ENCODE measurements around the gene TMEM267. TPM values are rescaled to one million over a fixed set of nuclear protein-coding genes. Genes with fewer than 3 reads are reported as not detected.

The TMEM267 gene
- total and polyA plus RNA-seq, 2 of the 8 experiments (the other 6 are each of a cell fraction or from before 2014, with no cell fraction given) = 4.8 to 6.2 TPM

- FAIRE-seq (no peak), DNase-seq (ENCODE audit: low read depth in 1 of 2, low spot score in 2 of 2) (no peak)
- H4K91ac ChIP-seq (replicated peaks; ENCODE audit: insufficient read length, low read length) = no peak overlapping the region
- H2BK120ac ChIP-seq (replicated peaks; ENCODE audit: low read depth, low read length) = no peak overlapping the region
- H3K4me1 ChIP-seq (replicated peaks in 1 of 4; ENCODE audit: control insufficient read depth in 3 of 4, insufficient read depth in 4 of 4, low read length in 3 of 4) = no peaks in the 10 kb centered on the region
- WGBS, 2 experiments (ENCODE audit: extremely low coverage in 1 of 2, insufficient coverage in 1 of 2, insufficient read length in 1 of 2, insufficient replicate concordance in 2 of 2, low coverage in 1 of 2, low lambda C conversion rate in 2 of 2, missing lambda C conversion rate in 1 of 2) = 80% methylated on average over 2 of the region's 2 CpGs; no CpG with 5 or more reads in 1 of the 2 experiments
- no peaks in the 10 kb centered on the region for H3K79me1 ChIP-seq (ENCODE audit: low read depth, low read length)
- H3K9me3 ChIP-seq (ENCODE audit: insufficient read depth in 2 of 2, low read depth in 1 of 2, low read length in 1 of 2) = peaks cover 0 to 2% of the 10 kb centered on the region in 2 experiments; a peak in 1 of 4 replicates
- no peak overlapping the region for H4K8ac ChIP-seq (ENCODE audit: extremely low read depth, insufficient read depth, low read length)
- no peak overlapping the region for H2BK5ac ChIP-seq (ENCODE audit: low read depth, low read length)
- no peak overlapping the region for H3K23ac ChIP-seq (ENCODE audit: insufficient read length)
- no peaks in the 10 kb centered on the region for H3K23me2 ChIP-seq (ENCODE audit: low read depth, low read length)
- no peak overlapping the region for H3K14ac ChIP-seq (ENCODE audit: insufficient read length)
- no peaks in the 10 kb centered on the region for H3K36me3 ChIP-seq (ENCODE audit: control insufficient read depth in 2 of 4, insufficient read depth in 4 of 4, low read length in 3 of 4)
- no peaks in the 10 kb centered on the region for H3K79me2 ChIP-seq (ENCODE audit: control insufficient read depth in 1 of 2, insufficient read depth in 2 of 2, low read length in 2 of 2)
- no peak overlapping the region for H2BK15ac ChIP-seq (ENCODE audit: low read length)
- H3K56ac ChIP-seq (replicated peaks; ENCODE audit: insufficient read length, low read depth, low read length) = no peak overlapping the region
- H3K27ac ChIP-seq (ENCODE audit: low read depth, low read length) = no peak overlapping the region
- TF ChIP-seq GTF2F1 (IDR thresholded peaks at IDR 0.05; ENCODE audit: borderline replicate concordance, low read depth, low read length) = no peak
- no peak for TF ChIP-seq POLR2A (IDR thresholded peaks at IDR 0.05; ENCODE audit: control extremely low read depth in 1 of 2, low read depth in 2 of 2, low read length in 2 of 2)
- TF ChIP-seq USF2 (IDR thresholded peaks at IDR 0.05; ENCODE audit: low read length) = no peak
- TF ChIP-seq, protein P1, sequence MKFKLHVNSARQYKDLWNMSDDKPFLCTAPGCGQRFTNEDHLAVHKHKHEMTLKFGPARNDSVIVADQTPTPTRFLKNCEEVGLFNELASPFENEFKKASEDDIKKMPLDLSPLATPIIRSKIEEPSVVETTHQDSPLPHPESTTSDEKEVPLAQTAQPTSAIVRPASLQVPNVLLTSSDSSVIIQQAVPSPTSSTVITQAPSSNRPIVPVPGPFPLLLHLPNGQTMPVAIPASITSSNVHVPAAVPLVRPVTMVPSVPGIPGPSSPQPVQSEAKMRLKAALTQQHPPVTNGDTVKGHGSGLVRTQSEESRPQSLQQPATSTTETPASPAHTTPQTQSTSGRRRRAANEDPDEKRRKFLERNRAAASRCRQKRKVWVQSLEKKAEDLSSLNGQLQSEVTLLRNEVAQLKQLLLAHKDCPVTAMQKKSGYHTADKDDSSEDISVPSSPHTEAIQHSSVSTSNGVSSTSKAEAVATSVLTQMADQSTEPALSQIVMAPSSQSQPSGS (IDR thresholded peaks at IDR 0.05; ENCODE audit: low read length) = no peak
- no peak for TF ChIP-seq NRF1 (IDR thresholded peaks at IDR 0.05; ENCODE audit: low read depth, low read length)
- TF ChIP-seq SP2 (IDR thresholded peaks at IDR 0.05; ENCODE audit: low read length) = no peak
- no peak for TF ChIP-seq SIRT6 (IDR thresholded peaks at IDR 0.05; ENCODE audit: low read length)
- CTCF ChIA-PET (ENCODE audit: partially characterized antibody) = interaction anchor here (0.6 to 1.4 kb wide), 2 partner anchors 117 to 1428 kb away, joined by 3 to 4 read pairs; no protein-coding TSS in a partner anchor
- H4K5ac ChIP-seq (ENCODE audit: insufficient read length, low read depth, low read length) = no peak overlapping the region
- no peaks in the 10 kb centered on the region for H4K20me1 ChIP-seq (replicated peaks in 1 of 2; ENCODE audit: control insufficient read depth in 1 of 2, insufficient read depth in 2 of 2, low read length in 2 of 2)
- no peak overlapping the region for H2BK20ac ChIP-seq (ENCODE audit: low read length)
- no peaks in the 10 kb centered on the region for H3K27me3 ChIP-seq (replicated peaks in 1 of 4; ENCODE audit: control insufficient read depth in 3 of 4, extremely low read depth in 1 of 4, insufficient read depth in 3 of 4, low read length in 3 of 4)
- H2AFZ ChIP-seq (ENCODE audit: low read length) = no peak overlapping the region
- no peak overlapping the region for H2BK12ac ChIP-seq (ENCODE audit: low read depth, low read length)
- no peak overlapping the region for H2AK5ac ChIP-seq (ENCODE audit: low read depth, low read length)
- no peak overlapping the region for H3K9ac ChIP-seq (replicated peaks in 1 of 4; ENCODE audit: extremely low read depth in 1 of 4, low read depth in 3 of 4, low read length in 3 of 4)
- H3K18ac ChIP-seq (ENCODE audit: extremely low read depth, low read length) = no peak overlapping the region
- no peak overlapping the region for H3K4ac ChIP-seq (replicated peaks; ENCODE audit: insufficient read length, low read depth, low read length)
- no peak overlapping the region for H3K4me3 ChIP-seq (ENCODE audit: extremely low read depth in 1 of 4, insufficient read depth in 2 of 4, low read depth in 3 of 4, low read length in 4 of 4)
- H3K4me2 ChIP-seq (ENCODE audit: insufficient read depth in 1 of 2, low read depth in 2 of 2, low read length in 2 of 2) = no peak overlapping the region
- POLR2A ChIA-PET (ENCODE audit: partially characterized antibody) = no interaction called here
Measured at GRCh38 chr5:43425983-43426382, 57.7 kb downstream of the TMEM267 start.

Measured in H1 (cell line).